T-helper 2 cell treated with Interferon-gamma antibody and Interleukin-4, amounts not matched to agents 100 ng/mL and 5 ng/mL, for 36 hours (primary cell): ENCODE results near the gene INTS12. TPM values are rescaled to one million over a fixed set of nuclear protein-coding genes. Genes with fewer than 3 reads are reported as not detected.
"Not testable (repeated sequence)": the region's sequence is repeated elsewhere in the genome, so short reads cannot be mapped to it uniquely, and the experiment has no call there.

ENCODE experiments used
- intact Hi-C: fragments of 100-400 bp; cut with micrococcal nuclease; formaldehyde crosslinking; loops from one replicate; pipeline ENCODE4 v1.15.1; 2023
- total RNA-seq: library from RNA; stranded (reverse); gene quantifications from 2 replicates; pipeline ENCODE4 v1.2.3, GENCODE V29; 2022

INTS12 gene
- total RNA-seq, 1 donor from 2014 or later: 17.2 TPM

DNA sequence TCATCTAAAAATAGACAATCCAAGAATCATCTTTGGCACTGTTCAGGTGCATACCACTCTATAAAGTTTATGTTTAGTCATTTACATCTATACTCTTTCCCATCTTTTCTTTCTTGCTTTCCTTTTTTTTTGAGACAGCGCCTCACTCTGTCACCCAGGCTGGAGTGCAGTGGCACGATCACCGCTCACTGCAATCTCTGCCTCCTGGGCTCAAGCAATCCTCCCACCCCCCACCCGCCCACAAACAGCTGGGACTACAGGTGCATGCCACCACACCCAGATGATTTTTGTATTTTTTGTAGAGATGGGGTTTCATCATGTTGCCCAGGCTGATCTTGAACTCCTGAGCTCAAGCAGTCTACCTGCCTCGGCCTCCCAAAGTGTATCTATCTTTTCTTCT is 13.7 kb downstream of the INTS12 start:
- intact Hi-C loops: not testable (repeated sequence)

DNA sequence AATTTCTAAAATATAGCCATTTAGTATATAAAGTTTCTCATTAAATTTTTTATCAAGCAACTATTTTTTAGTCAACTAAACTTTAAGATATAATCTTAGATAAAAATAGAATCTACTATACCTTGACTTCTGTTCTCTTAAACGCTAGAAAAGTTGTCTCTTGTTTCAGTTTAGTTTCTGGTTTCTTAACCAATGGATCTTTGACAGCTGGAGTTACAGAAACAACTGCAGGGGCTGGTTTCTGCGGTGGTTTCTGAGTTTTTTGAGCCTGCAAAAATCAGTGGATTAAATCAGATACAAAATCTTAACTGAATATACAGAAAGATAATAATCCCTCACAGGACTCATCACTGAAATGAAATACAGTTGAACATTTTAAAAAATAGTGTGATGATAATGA is 21.9 kb downstream of the INTS12 start:
- intact Hi-C loops: no loop called here

DNA sequence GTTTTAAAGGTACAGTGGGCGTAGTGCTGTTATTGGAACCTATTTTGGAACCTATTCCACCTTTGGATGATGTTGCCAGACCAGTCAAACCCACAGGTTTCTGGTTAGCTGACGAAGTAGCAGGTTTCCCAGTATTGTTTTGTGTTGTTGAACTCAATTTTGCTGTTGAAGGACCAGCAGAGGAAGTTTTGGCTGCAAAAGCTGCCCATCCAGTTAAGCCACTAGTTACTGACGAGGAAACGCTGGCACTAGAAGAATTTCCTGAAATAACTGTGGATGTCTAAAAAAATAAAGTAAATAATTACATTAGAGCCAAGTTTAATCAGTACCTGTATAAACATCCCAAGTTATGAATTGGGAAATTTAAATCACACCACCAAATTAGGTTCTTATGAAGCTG is 25.5 kb downstream of the INTS12 start:
- intact Hi-C loops: no loop called here

DNA sequence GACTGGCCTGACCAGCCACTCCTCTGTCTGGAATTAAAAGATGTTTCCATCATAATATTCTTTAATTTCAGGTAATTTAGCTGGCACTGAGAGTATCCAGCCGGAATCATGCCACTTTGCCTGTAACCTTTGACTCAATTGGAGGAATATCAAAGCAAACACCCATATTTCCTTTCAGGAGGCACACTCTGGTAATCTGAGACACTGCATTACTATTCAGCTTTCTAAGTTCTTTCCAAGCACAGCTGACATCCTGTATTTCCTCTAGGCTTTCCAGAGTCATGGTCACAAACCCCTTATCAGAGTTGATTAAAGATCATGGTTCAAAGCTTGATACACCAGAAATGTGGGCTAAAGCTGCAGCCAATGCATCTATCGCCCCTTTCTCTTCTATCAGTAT is 29.3 kb downstream of the INTS12 start:
- intact Hi-C loops: no loop called here

DNA sequence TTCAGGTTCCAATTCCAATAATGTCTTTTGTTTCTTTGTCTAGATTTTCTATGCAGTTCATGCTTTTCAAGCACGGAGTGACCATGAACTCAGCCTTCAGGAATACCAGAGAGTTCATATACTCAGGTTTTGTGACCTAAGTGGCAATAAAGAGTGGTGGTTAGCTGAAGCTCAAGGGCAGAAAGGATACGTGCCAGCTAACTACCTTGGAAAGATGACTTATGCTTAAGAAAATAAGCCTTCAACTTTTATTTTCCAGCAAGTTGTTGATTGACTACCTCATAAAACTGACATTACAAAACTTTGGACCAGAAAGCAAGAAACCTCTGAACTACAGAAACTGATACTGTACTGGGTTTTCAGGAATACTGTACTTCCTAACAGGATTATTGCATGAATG is 30.8 kb downstream of the INTS12 start:
- intact Hi-C loops: no loop called here

DNA sequence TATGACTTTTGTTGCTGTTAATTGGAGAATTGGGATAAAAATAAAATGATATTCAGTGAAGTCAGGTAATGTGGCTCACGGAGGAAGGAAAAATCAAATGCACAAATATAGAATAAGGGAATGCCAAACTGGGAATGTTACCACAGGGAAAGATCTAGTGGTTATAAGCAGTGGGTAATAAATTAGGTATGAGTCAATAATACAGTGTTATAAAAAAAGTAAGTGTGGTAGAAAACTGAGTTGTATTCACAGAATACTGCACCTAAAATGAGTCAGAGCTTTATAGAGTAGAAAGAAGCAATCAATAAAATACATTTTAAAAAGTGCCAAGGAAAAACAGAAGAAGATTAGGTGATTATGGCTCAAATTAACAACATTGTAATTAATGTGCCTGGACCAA is 34.5 kb downstream of the INTS12 start:
- intact Hi-C loops: no loop called here

DNA sequence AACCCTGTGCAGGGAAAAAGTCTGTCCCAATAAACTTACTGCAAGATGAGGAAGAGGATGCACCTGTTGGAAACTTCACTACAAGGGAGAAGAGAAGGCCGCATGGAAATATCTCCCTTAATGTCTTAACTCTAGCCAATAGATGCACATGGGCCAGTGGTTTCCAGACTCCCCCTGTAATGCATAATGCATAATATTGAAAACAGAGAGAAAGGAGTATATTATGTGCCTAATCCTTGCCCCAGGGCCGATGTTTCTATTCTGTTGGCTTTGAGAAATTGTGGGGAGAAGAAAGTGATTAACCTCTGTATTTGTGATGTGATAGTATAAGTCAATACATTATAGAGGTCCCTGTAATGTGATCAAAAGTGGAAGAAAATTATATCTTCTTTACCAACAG is 37.2 kb downstream of the INTS12 start:
- intact Hi-C loops: no loop called here

DNA sequence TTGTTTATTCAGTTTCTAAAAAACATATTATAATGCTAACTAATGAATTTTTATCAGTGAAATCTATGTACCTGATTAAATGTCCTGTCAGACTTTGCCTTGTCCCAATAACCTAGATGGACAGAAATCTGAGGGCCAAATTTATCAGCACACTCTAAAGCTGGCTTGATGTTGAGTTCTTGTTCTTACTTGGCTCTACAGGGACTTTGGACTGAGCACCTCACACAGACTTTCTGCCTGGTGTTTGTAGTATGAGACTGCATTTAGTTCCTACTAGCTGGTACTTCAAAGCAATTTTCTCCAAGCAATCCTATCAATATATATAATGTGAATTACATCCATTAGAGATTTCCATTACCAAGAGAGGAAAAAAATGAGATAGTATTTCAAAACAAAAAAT is 37.8 kb downstream of the INTS12 start:
- intact Hi-C loops: no loop called here

DNA sequence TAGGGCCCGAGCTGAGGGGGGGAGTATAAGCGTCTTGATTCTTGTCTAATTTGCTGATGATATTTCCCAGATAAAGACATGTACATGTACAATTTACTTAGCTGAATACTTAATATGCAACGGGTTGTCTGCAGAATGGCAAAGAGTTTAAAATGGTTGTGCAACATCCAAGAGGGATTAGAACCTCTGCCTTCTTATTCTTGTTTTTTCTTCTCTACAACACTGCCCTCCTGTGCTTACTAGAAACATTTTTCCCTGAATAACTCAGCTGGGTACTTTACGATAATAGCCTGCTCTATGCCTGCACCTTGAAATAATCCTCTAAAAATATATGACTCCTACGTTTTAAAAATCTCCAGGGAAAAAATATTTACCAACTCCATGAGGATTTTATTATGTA is 41.8 kb downstream of the INTS12 start:
- intact Hi-C loops: no loop called here

DNA sequence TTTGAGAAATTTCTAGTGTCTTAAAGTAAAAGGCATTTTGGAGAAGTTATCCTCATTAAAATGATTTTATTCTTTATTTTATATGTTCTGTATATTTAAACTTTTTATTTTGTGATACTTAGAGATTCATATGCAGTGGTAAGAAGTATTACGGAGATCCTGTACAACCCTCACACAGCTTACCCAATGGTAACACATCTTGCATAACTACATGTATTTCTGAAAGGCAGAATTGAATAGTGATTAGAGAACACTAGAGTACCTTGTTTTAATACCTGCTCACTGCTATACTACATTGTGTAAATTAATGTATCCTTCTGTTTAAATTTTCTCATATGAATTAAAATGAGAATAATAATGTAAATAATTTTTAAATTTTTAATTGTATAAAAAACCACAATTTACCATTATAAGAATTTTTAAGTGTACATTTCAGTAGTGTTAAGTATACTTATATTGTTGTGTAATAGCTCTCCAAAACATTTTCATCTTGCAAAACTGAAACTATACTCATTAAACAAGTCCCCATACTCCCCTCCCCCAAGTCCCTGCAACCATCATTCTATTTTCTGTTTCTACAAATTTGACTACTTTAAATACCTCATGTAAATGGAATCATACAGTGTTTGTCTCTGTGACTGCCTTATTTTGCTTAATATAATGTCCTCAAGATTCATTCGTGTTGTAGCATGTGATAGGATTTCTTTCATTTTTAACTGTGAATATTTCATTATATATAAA is 45.4 kb downstream of the INTS12 start:
- intact Hi-C loops: no loop called here

DNA sequence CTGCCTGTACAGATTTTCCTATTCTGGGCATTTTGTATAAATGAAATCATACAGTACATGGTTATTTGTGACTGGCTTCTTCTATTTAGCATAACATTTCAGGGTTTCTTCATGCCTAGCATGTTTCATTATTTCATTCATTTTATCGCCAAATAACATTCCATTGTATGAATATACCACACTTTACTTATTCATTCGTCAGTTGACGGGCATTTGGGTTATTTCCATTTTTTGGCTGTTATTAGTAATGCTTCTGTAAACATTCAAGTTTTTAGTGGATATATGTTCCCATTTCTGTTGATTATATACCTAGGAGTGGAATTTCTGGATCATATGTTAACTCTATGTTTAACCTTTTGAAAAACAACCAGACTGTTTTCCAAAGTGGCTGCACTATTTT is 47.5 kb downstream of the INTS12 start:
- intact Hi-C loops: no loop called here

DNA sequence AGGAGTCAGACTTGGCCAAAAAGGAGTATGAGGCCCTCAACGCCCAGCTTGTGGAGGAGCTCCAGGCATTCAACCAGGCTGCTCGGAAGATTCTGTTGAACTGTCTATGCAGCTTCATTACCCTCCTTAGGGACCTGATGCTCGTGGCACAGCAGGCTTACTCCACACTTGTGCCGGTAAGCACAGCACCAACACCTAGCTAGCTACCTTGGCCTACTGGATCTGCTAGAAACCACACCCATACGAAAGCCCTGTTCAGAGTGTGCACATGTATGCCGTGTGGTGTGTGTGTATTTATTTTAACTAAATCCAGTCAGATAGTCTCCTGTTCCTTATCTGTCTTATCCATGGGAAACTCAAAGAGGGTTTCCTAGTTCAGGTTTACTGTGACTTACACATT is 49.3 kb downstream of the INTS12 start:
- intact Hi-C loops: no loop called here

DNA sequence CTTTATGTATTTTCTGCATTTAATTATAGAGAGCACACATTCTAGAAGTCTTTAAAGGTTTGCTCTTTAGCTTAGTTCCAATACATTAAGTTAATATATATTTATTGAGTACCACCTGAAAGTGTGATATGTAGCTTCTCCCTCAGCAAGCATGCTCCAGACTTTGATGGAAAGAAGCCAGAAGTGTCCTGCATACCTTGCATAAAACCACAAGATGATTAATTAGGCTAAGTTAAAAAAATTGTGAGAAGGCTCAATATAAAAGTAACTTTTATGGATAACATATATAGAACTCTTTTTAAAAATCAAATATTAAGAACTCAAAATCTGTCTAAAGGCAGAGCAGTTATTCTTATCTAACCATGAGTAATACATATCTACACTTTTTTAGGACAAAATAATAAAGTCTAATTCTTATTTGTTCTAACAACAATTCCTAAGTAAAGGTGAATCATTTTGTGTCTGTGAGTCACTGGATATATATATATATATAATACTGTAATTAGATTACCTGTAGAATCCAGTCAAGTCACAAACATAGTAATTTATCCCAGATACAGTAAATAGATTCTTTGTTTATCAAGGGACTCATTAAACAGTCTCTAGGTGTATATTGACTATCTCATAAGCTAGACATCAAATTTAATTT is 51.2 kb downstream of the INTS12 start:
- intact Hi-C loops: no loop called here

DNA sequence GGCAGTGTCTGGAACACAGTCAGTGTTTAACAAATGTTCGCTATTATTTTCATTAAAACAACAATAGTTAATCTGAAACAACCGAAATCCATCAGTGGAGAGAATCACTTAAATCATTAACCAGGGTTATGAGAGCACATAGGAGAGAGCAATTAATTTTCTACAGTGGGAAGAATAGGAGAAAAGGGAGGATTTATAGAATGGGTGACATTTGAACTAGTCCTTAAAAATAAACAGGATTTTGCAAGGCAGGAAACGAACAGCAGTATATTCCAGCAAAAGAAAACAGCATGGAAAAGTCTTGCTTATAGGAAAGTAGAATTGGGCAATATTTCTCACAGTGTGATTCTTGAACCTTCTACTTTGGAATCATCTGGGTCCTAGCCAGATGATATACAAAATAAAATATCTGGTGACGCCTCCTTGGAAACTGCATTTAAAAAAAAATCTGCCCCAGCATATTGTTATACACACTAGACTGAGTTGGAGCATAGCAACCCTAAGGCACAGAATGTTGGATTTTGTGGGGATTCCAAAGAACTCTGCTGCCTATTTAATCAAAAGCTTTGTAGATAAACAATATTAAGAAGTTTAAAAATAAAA is 56.1 kb downstream of the INTS12 start:
- intact Hi-C loops: no loop called here

DNA sequence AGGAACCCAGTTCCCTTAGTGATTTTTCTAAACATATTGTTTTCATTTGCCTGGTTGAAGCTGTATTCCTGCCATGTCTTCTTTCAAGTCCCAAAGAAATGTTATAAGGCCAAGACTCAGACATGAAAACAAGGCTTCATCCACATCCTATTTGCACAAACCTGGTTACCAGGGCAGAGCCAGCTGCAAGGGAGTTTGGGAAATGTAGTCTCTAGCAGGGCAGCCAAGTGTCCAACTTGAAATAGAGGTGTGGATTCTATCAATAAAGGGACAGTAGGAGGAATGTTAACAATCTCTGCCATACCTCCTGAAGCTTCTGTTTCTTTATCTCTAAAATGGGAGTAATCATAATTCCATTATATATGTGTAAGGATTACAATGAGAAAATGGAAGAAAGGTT is 56.6 kb downstream of the INTS12 start:
- intact Hi-C loops: no loop called here

DNA sequence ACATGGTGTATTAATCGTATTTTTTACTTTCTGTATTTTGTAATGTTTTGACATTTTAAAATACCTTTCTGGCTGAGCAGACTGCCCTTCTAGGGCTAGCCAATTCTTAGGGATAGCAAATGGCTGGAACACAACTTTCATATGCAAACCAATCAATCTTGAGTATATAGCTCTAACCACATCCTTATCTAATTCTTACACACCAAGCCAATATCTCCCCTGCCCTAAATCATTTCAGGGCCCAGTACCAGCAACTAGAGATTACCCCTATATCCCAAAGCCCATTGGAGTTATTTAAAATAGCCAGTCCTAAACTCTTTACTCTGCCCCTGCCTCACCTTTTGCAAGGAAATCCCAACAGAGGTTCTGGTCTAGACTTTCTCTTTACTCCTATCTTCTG is 58.3 kb downstream of the INTS12 start:
- intact Hi-C loops: no loop called here

DNA sequence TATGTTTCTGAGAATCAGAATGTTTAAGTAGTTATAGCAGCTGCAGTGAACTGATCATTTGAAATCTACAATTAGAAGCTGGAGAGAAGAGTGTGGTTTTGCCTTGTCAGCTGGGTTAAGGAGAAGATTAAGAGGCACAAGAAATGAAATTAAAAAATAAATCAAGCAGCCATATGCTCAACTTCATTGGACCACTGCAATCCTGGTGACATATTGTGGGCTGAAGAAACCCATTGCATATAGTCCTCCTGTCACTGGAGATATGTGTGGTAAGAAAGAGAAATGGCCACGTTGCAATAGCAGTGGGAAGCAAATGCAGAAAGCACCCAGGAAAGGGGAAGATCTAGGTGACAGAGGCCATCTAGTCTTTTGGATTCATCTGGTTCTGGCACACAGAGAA is 63.0 kb downstream of the INTS12 start:
- intact Hi-C loops: no loop called here

DNA sequence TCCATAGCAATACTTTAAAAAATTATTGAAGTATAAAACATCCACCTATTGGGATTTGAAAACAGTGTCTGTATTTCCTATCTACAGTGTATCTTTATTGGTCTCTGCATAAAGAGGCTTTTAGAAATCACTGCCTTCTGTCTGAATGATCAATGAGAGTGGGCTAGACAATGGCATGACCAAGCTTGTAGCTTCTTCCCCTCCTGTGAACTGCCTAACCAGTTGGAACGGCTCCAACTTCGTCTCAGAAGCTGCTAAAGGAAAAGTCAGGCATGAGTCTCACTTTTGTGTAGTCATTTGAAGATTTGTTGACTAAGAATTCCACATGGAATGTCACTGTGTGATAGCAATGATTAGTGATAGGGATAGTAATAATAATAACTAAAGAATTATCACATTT is 64.2 kb downstream of the INTS12 start:
- intact Hi-C loops: no loop called here

DNA sequence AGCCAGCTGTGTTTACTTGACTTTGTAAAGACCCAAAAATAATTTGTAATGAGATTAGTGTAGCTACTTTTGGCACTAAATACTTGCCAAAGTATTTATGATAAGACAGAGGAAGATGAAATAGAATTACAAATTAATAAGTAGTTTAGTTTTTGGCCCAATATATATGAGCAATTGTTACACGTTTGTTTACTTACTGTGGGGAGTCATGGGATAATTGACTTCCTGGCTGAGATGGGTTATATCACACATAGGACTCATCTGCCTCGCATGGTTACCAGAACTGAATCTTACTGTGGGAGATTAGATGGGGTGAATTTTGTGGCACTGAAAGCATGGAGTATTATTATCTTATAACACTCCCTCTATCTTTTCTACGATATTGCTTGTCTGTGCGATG is 66.6 kb downstream of the INTS12 start:
- intact Hi-C loops: no loop called here

DNA sequence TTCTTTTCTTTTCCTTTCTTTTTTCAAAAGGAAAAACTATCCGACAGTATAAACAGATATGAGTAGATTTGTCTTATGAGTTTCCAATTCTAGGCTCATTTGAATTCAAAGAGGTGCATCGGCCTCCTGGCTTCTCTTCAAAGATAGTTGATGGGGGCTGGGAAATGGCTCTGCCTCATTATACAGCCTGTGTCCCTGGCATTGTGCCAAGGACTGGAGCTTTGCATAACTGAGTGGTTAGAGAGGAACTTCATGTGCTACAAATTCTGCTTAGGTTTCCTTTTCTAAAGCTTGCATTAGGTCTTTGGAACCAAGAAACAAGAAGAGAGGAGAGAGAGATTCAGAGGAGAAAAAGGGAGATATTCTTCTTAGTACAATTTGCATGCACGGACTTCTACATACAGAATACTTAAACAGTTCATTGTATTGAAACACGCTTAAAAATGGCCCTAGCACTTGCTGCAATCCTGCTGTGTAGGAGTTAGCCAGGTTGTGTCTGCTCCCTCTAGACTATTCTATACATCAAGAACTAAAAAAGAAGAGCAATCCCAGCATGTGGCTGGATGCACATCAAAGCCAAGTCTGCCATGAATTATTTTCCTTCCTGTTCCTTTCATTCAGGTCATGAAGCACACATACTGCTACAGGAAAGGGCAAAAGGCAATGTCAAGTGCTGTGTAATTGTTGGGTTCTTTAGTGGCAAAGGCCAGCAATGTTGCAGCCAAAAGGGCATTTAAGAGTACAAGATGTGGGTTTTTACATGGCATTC is 70.9 kb downstream of the INTS12 start:
- intact Hi-C loops: no loop called here

DNA sequence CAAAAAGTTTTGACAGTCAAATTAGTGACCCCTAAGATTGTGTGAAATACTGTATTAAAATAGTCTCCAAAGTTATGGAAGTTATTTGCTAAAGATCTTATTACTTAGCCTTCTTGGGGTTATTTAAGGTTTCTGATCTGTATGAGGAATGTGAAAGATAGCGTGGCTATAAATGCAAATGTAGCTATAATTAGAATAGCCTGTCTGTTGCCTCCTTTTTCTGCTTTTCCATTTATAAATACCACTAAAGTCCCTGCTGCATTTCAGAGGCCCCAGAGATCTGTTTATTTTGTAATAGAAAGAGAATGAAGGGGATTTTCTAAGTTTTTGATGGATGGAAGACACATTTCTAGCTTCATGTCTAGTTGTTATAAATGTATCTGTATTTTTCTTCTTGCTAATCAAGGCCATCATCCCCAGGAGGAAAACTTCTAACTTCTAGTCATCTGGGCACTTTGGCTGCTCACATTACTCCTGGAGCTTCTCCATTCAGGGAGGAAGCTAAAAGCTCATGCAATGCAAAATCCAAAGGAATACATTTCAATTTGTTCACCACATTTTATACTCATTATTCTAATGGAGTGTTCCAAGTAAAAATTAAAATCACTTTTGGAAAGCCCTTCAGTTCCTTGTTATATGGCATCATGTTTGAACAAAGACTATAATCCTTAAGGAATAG is 73.9 kb downstream of the INTS12 start:
- intact Hi-C loops: no loop called here

DNA sequence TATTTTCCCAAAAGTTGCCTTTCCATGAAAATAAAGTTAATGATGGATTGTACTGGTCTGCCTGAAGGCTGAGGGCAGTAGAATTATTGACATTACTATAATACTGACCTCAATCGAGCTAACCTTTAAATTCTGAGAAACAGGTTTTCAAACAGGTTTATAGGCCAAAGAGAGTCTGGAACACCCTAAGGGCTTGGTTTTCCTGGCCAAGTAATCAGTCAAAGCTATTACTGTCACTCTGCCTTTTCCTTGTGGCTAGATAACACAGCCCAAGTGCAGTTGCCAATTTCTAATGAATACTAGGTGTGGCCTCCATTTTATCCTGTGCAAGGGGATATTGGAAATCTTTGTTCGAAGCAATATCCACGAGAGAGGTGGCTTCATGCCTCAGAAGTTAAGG is 75.2 kb downstream of the INTS12 start:
- intact Hi-C loops: no loop called here
